Thymus (tissue), 11 donors: ENCODE results near the gene IRF7. TPM values are rescaled to one million over a fixed set of nuclear protein-coding genes. Genes with fewer than 3 reads are reported as not detected.

ENCODE experiments used
- DNase-seq, 9 donors: peaks; one replicate each; pipeline ENCODE4 v3.0.0-alpha.2; 2013; ENCODE audit warnings: low spot score in 9 of 9, low read depth in 6 of 9, missing footprints in 1 of 9
- H3K27ac ChIP-seq, 2 donors: one replicate each; pipeline ENCODE4 v1.5.1; 2013; ENCODE audit warnings: control low read depth in 1 of 2, low read depth in 1 of 2, low read length in 1 of 2, mild to moderate bottlenecking in 1 of 2, moderate library complexity in 1 of 2
- H3K27me3 ChIP-seq, 2 donors: one replicate each; pipeline ENCODE4 v1.5.1; 2013; ENCODE audit warnings: low read length in 1 of 2; ENCODE audit not compliant: control insufficient read depth in 2 of 2, insufficient read depth in 1 of 2
- H3K36me3 ChIP-seq, 2 donors: one replicate each; pipeline ENCODE4 v1.5.1; 2013; ENCODE audit warnings: low read length in 1 of 2, mild to moderate bottlenecking in 1 of 2, moderate library complexity in 1 of 2; ENCODE audit not compliant: control insufficient read depth in 2 of 2, insufficient read depth in 2 of 2
- H3K4me1 ChIP-seq, 2 donors: one replicate each; pipeline ENCODE4 v1.5.1; 2013; ENCODE audit warnings: low read length in 2 of 2; ENCODE audit not compliant: control insufficient read depth in 2 of 2, insufficient read depth in 2 of 2
- H3K4me3 ChIP-seq, 2 donors: one replicate each; pipeline ENCODE4 v1.5.1; 2013; ENCODE audit warnings: low read length in 2 of 2, control low read depth in 1 of 2, mild to moderate bottlenecking in 1 of 2
- H3K9me3 ChIP-seq, 2 donors: one replicate each; pipeline ENCODE4 v1.5.1; 2013; ENCODE audit warnings: low read length in 1 of 2, mild to moderate bottlenecking in 1 of 2; ENCODE audit not compliant: control insufficient read depth in 2 of 2, insufficient read depth in 1 of 2
- WGBS: extraction: QIAGEN DNeasy Blood & Tissue Kit; methylation state at CpG from one replicate; pipeline ENCODE4 v1.1.7; 2013; 5-methylcytosine and 5-hydroxymethylcytosine counted together
- polyA plus RNA-seq: library from polyadenylated mRNA; stranded (reverse); fragments of 200-250 nt; gene quantifications from one replicate; pipeline ENCODE4 v1.2.3, GENCODE V29; 2013
- total RNA-seq: library from RNA; stranded (reverse); fragments of 120-200 nt; gene quantifications from one replicate; pipeline ENCODE4 v1.2.4, GENCODE V29; 2013
- donor health status: healthy.

IRF7 gene
- total and polyA plus RNA-seq, 2 donors: 44.5 to 102 TPM

DNA sequence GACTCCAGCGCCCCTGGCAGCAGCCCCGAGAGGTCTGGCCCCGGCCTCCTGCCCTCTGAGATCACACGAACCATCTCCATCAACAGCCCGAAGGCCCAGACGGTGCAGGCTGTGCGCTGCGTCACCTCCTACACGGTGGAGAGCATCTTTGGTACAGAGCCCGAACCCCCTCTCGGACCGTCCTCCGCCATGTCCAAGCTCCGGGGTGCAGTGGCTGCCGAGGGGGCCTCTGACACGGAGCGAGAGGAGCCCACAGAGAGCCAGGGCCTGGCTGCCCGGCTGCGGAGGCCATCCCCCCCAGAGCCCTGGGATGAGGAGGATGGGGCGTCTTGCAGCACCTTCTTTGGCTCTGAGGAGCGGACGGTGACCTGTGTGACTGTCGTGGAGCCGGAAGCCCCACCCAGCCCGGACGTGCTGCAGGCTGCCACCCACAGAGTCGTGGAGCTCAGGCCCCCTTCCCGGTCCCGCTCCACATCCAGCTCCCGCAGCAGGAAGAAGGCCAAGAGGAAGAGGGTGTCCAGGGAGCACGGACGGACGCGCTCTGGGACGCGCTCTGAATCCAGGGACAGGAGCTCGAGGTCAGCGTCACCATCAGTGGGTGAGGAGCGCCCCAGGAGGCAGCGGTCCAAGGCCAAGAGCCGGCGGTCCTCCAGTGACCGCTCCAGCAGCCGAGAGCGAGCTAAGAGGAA is 7.6 kb downstream of the IRF7 start:
- Histone ChIP-seq H3K4me1 (no peaks in the 10 kb centered on the region), H3K27ac (no peak overlapping the region), H3K4me3 (no peak overlapping the region), H3K9me3 (no peaks in the 10 kb centered on the region), H3K36me3 (peaks cover 97 to 100% of the 10 kb centered on the region in 2 donors), H3K27me3 (no peaks in the 10 kb centered on the region)
- DNase-seq: no peak
- WGBS: 97% methylated on average over 45 of the region's 45 CpGs

- WGBS: 97% methylated on average over 35 of the region's 35 CpGs
- Histone ChIP-seq H3K36me3 (peaks cover 91 to 100% of the 10 kb centered on the region in 2 donors), H3K9me3 (no peaks in the 10 kb centered on the region), H3K4me3 (no peak overlapping the region), H3K27ac (no peak overlapping the region), H3K4me1 (no peaks in the 10 kb centered on the region), H3K27me3 (no peaks in the 10 kb centered on the region)
- DNase-seq: no peak
These were observed 8.6 kb downstream of the IRF7 start for GRCh38 chr11:607020-607780.

- Histone ChIP-seq H3K27ac (no peak overlapping the region), H3K9me3 (no peaks in the 10 kb centered on the region), H3K4me3 (no peak overlapping the region), H3K36me3 (peaks cover 93 to 100% of the 10 kb centered on the region in 2 donors), H3K27me3 (no peaks in the 10 kb centered on the region), H3K4me1 (no peaks in the 10 kb centered on the region)
- DNase-seq: no peak
- 97% methylated on average over 19 of the region's 19 CpGs for WGBS
These were observed 9.5 kb downstream of the IRF7 start for GRCh38 chr11:606245-606644.

GRCh38 chr11:605286-606129 is 10.2 kb downstream of the IRF7 start:
- H3K27me3 ChIP-seq: no peaks in the 10 kb centered on the region
- H3K27ac ChIP-seq: no peak overlapping the region
- H3K36me3 ChIP-seq: peaks cover 89 to 92% of the 10 kb centered on the region in 2 donors
- H3K4me3 ChIP-seq: no peak overlapping the region
- no peaks in the 10 kb centered on the region for H3K9me3 ChIP-seq
- no peak for DNase-seq
- WGBS: 98% methylated on average over 33 of the region's 33 CpGs
- no peaks in the 10 kb centered on the region for H3K4me1 ChIP-seq

DNA sequence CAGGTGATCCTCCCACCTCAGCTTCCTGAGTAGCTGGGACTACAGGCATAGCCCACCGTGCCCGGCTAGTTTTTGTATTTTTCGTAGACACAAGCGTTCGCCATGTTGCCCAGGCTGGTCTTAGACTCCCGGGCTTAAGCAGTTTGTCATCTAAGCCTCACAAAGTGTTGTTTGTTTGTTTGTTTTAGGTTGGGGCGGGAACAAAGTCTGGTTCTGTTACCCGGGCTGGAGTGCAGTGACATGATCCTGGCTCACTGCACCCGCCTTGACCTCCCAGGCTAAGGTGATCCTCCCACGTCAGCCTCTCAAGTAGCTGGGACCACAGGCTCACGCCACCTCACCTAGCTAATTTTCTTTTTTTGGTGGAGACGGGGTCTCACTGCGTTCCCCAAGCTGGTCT is 12.6 kb downstream of the IRF7 start:
- Histone ChIP-seq H3K36me3 (peaks cover 86 to 89% of the 10 kb centered on the region in 2 donors), H3K4me1 (no peaks in the 10 kb centered on the region), H3K27me3 (no peaks in the 10 kb centered on the region), H3K9me3 (no peaks in the 10 kb centered on the region), H3K27ac (no peak overlapping the region), H3K4me3 (no peak overlapping the region)
- WGBS: 97% methylated on average over 13 of the region's 13 CpGs
- DNase-seq: no peak

DNA sequence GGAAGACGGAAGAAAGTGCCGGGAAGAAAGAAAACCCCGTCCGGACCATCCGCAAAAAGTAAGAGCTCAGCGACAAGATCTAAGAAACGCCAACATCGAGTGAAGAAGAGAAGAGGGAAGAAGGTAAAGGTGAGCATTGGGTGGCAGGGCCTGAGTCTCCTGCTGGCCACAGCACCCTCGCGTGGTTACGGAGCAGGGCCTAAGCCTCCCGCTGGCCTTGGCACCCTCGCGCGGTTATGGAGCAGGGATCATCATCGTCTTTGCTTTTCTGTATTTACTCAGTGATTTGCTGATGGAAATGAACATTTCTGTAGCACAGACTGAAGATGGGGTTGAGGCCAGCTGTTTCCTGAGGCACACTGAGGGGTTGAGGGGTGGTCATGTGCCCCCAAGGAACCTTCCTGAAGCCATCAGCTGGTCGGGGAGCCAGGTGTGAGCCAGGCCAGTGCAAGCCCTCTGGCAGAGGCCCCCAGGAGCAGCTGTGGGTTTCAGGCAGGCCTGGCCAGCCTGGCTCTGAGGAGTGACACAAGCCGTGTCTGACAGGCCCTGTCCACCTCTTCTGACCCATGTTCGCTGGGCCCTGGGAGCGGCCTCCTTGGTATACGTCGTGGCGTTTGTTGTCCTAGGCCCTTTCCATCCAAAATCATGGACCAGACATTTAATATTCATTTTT is 14.0 kb downstream of the IRF7 start:
- WGBS: 97% methylated on average over 23 of the region's 23 CpGs
- Histone ChIP-seq H3K4me1 (no peaks in the 10 kb centered on the region), H3K27ac (no peak overlapping the region), H3K27me3 (no peaks in the 10 kb centered on the region), H3K9me3 (no peaks in the 10 kb centered on the region), H3K4me3 (no peak overlapping the region), H3K36me3 (peaks cover 86 to 89% of the 10 kb centered on the region in 2 donors)
- no peak for DNase-seq

- H3K4me3 ChIP-seq: no peak overlapping the region
- no peaks in the 10 kb centered on the region for H3K4me1 ChIP-seq
- no peaks in the 10 kb centered on the region for H3K9me3 ChIP-seq
- DNase-seq: no peak
- WGBS: 95% methylated on average over 30 of the region's 30 CpGs
- no peaks in the 10 kb centered on the region for H3K27me3 ChIP-seq
- no peak overlapping the region for H3K27ac ChIP-seq
- peaks cover 79 to 86% of the 10 kb centered on the region in 2 donors for H3K36me3 ChIP-seq
These were observed 17.6 kb downstream of the IRF7 start for GRCh38 chr11:598005-598680.

GRCh38 chr11:597166-597725 is 18.5 kb downstream of the IRF7 start:
- no peaks in the 10 kb centered on the region for H3K4me1 ChIP-seq
- no peak for DNase-seq
- 97% methylated on average over 29 of the region's 29 CpGs for WGBS

More at GRCh38 chr11:597166-597725, 18.5 kb downstream of the IRF7 start:
- H3K9me3 ChIP-seq: no peaks in the 10 kb centered on the region
- peaks cover 84 to 86% of the 10 kb centered on the region in 2 donors for H3K36me3 ChIP-seq
- no peaks in the 10 kb centered on the region for H3K27me3 ChIP-seq
- no peak overlapping the region for H3K27ac ChIP-seq
- no peak overlapping the region for H3K4me3 ChIP-seq
